Stimulated activated naive CD4-positive, alpha-beta T cell treated with Interleukin-2 at 50 U/mL for 16 hours (primary cell): Measurements from ENCODE around the gene PDE8B.
"Not testable (repeated sequence)": the region's sequence is repeated elsewhere in the genome, so short reads cannot be mapped to it uniquely, and the experiment has no call there.

ENCODE experiments used
- DNase-seq: peaks from one replicate; lab custom pipeline; 2025; lab: John Stamatoyannopoulos, UW

The PDE8B gene

DNA sequence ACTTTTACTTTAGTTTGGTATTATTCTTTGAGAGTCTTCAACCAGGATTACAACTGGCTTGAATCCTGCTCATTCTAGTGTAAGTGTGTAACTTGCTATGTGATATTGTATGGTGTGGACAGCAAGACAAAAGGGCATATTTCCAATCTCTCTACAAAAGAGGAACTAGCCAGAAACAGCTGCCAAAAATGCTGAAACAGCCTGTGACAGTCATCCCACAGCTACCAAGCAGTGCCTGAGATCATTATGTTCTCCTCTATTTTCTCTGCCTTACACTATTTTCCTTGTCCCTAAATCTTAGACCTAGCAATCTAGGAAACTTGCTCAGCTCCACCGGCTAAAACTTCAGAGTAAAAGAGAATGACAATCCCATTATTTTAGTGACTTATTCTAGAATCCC is 238.8 kb downstream of the PDE8B start:
- DNase-seq, result no peak

DNA sequence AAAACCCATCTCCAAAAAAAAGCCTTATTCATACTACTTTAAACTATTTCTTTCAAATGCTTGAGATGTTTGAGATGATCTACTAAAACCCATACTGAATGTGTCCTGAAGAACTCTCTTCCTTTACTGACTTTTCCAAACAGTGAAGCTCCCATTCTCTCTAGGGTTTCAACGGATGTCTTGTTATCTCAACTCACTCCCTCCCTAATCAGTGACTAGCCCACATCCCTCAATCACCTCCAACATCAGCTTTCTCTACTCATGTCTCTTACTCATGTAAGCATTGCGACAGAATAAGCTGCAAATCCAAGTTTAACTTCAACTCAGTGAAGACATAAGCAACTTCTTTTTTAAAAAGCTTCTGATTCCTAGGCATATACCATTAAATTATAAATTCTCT is 239.5 kb downstream of the PDE8B start:
- no peak for DNase-seq

GRCh38 chr5:77452351-77452750 is 241.9 kb downstream of the PDE8B start:
- DNase-seq, result no peak

DNA sequence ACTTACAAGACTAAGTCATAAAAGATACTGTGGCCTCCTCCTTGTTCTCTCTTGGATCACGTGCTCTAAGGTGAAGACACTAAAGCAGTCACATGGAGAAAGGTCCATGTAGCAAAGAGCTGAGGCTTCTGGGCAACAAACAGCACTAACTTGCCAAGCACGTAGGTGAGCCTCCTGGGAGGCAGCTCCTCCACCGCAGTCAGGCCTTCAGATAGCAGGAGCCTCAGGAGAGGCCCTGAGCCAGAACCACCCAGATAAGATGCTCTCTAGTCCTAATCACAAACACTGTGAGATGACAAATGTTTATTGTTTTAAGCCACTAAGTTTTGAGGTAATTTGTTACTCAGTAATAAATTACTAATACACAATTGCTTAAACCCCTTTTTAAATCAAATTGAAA is 243.6 kb downstream of the PDE8B start:
- no peak for DNase-seq

GRCh38 chr5:77461287-77461686 is 250.8 kb downstream of the PDE8B start:
- no peak for DNase-seq

DNA sequence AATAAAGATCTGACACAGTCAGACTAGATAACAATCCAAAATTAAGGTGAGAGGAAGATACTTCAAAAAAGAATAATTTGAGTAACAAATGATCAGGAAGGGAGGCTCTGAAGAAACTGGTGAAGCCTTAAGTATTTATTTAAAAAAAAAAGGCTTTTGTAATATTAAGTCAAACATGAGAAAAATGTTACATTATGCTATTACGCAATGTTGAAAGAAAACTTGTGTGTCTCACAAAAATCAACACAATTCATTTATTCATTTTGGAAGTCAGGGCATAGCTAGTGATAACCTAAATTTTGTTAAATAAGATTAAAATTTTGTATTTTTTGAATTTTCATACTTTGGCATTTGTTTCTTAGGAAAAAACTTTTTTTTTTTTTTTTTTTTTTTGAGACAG is 253.4 kb downstream of the PDE8B start:
- DNase-seq, result no peak

DNA sequence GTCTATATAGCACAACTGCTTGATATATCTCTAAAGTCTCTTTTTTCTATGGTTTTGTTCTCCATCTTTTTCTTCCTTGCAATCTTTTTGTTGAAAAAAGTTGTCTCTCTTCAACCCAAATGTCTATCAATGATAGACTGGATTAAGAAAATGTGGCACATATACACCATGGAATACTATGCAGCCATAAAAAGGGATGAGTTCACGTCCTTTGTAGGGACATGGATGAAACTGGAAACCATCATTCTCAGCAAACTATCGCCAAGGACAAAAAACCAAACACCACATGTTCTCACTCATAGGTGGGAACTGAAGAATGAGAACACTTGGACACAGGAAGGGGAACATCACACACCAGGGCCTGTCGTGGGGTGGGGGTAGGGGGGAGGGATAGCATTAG is 258.4 kb downstream of the PDE8B start:
- DNase-seq, result not testable (repeated sequence)

- not testable (repeated sequence) for DNase-seq
These were observed 264.6 kb downstream of the PDE8B start for GRCh38 chr5:77475041-77475440.
